ENCODE measurements around the gene NTRK2. TPM values are rescaled to one million over a fixed set of nuclear protein-coding genes. Genes with fewer than 3 reads are reported as not detected.

NTRK2 gene
- total and polyA plus RNA-seq, 10 of the 15 experiments (the other 5 are each of a cell fraction or from before 2014, with no cell fraction given): 0.42 to 4.6 (median 0.65) TPM

- no peak overlapping the region for H3K4me3 ChIP-seq
- no peaks in the 10 kb centered on the region for H3K9me3 ChIP-seq (replicated peaks; ENCODE audit: control insufficient read depth, insufficient read depth, low read length)
- FAIRE-seq: no peak
- ChIA-PET RAD21 (ENCODE audit: unreplicated experiment) (interaction anchor here (0.6 to 14.4 kb wide), 34 partner anchors 9 to 830 kb away, joined by 3 to 582 read pairs (median 4); no protein-coding TSS in a partner anchor), CTCF (interaction anchor here (0.6 to 10.6 kb wide), 35 partner anchors 10 to 841 kb away, joined by 3 to 792 read pairs (median 5); partner anchors contain the start of gene NTRK2), POLR2A (interaction anchor here (0.6 to 3.3 kb wide), 12 partner anchors 20 to 601 kb away, joined by 3 to 32 read pairs (median 4); no protein-coding TSS in a partner anchor), SMC1A (ENCODE audit: uncharacterized antibody, unreplicated experiment) (interaction anchor here (0.6 to 9.4 kb wide), 34 partner anchors 9 to 830 kb away, joined by 3 to 686 read pairs (median 7); no protein-coding TSS in a partner anchor)
- ATAC-seq: peak; percentile 65
- H3K36me3 ChIP-seq (ENCODE audit: control insufficient read depth in 2 of 2, insufficient read depth in 2 of 2, low read length in 1 of 2): no peaks in the 10 kb centered on the region
- peak overlapping the region; percentile 33 for H2AFZ ChIP-seq (ENCODE audit: control insufficient read depth, low read depth, low read length)
- TSS peak; percentile 26 for BruUV-seq (replicated peaks)
- in situ Hi-C loops (cut with MboI) (no loop called here), intact Hi-C loops (cut with micrococcal nuclease; ENCODE audit: unreplicated experiment) (loop anchor here (5.0 to 10.0 kb wide), 5 partner anchors 38 to 383 kb away; partner anchors contain the start of gene NTRK2)
- WGBS (ENCODE audit: insufficient coverage, insufficient replicate concordance, low lambda C conversion rate, missing lambda C conversion rate): 47% methylated on average over 5 of the region's 5 CpGs
- no peaks in the 10 kb centered on the region for H3K79me2 ChIP-seq (ENCODE audit: control insufficient read depth, insufficient read depth, low read length)
- no peak overlapping the region for H3K9ac ChIP-seq (ENCODE audit: control insufficient read depth, insufficient read depth, low read length)
- peak overlapping the region; percentile 13 for H3K27ac ChIP-seq (ENCODE audit: control insufficient read depth, insufficient read depth)
- TF ChIP-seq IKZF1 (conservative IDR thresholded peaks at IDR 0.05) (peak; percentile 39), ZBTB4 (CRISPR knock-in tag; IDR thresholded peaks at IDR 0.05) (no peak)
- H4K20me1 ChIP-seq (ENCODE audit: control insufficient read depth, insufficient read depth): no peaks in the 10 kb centered on the region
- 0 out of 2 replicates have a peak overlapping the region, but pooled peaks have one; percentile 12 for H3K4me2 ChIP-seq (ENCODE audit: control insufficient read depth, insufficient read depth)
- H3K27me3 ChIP-seq (replicated peaks in 1 of 2; ENCODE audit: control insufficient read depth in 2 of 2, insufficient read depth in 2 of 2, low read length in 1 of 2): no peaks in the 10 kb centered on the region
- DNase-seq (ENCODE audit: low read depth, low spot score): no peak
- H3K4me1 ChIP-seq (ENCODE audit: control insufficient read depth, insufficient read depth, low read length): peaks cover 20% of the 10 kb centered on the region
Measured at GRCh38 chr9:84780385-84780784, 110.9 kb downstream of the NTRK2 start.
